ENCODE results near the gene NFATC1.
A peak's percentile ranks its signal among the peaks of the same experiment; 100 is the strongest.

NFATC1 gene

GRCh38 chr18:79493801-79494211 is 98.1 kb downstream of the NFATC1 start:
- DNase-seq, result no peak

DNA sequence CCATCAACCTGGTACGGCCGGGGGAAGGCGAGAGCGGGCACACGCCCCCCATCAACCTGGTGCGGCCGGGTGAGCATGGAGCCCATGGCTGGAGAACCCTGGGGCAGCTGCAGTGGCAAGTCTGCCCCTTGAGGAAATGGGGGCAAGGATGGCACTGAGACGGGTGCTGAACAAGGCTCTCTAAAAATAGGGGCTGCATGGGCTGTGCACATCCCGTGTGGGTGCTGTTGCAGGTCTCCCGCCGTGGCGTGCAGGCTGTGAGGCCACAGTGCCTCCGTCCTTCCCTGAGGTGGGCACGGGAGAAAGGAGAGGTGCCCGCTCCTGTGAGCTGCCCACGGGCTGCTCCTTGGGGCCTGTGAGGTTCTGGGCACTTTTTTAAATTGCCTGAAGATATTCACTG is 99.2 kb downstream of the NFATC1 start:
- DNase-seq, result no peak

GRCh38 chr18:79495591-79496071 is 99.9 kb downstream of the NFATC1 start:
- no peak for DNase-seq

- no peak for DNase-seq
Measured at GRCh38 chr18:79496237-79496977, 100.7 kb downstream of the NFATC1 start.

DNA sequence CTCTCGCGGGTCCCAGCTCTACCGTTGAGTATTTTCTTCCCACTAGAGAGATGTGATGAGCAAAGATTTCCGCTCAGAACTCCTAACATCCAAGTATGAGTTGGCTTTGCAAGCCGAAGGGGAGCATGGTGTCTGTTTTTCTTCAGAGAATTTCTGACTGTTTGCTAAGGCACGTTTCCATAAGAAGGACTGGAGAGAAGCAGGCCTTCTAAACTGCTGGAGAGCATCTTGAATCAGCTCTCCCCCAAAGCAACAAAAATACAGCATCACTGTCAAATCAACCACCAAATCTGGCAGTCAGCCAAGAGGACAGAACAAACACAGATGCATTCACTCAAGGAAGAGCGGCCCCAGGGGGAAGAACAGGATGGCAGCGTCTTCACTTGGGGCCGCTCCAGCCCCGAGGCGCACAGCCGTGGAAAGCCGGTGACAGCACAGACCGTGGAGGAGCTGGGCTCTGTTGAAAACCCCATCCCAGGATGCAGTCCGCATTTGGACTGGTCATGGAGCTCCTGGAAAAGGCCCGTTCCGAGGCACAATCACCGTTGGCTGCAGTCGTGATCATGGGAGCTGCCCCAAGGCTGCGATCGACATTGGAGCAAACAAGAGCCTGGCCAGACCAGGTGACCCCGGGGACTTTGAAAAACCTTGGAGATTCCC is 101.4 kb downstream of the NFATC1 start:
- DNase-seq, result no peak

DNA sequence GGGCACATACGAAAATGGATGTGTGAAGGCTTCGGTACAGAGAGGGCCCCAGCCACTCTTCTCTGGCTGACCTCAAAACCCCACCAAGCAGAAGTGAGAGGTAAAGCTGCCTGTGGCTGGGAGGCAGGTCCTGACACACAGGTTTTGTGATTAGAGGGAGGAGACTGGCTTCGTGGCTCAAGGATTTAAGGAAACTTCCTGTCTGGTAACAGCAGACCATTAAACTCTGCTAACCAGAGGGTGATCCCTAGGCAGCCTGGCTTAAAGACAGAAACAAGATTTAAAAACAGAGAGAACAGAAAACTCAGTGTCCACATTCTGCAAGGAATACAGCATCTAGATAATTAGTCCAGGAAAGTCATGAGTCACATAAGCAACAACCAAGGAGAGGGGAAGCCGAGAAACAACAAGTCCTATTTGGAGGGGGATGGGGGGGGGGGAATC is 101.9 kb downstream of the NFATC1 start:
- DNase-seq, result no peak

GRCh38 chr18:79498662-79499061 is 102.9 kb downstream of the NFATC1 start:
- peak; percentile 36 for DNase-seq

GRCh38 chr18:79501006-79501405 is 105.3 kb downstream of the NFATC1 start:
- DNase-seq, result peak; percentile 1

DNA sequence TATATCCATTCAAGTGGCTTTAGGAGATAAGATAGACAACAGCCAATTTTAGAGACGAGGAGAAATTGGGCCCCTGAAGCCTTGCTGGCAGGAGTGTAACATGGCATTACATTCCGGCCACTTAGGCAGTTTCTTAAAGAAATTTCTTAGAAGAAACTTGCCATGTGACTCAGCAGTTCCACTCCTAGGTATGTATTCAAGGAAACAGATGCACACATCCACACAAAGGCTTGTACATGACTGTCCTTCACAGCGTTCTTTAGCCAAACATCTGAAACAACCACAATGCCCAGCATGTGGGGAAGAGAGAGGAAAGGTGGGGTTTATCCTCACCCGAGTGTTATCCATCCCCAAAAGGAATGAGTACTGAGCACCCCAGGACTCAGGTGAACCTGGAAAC is 107.1 kb downstream of the NFATC1 start:
- DNase-seq, result peak; percentile 80

GRCh38 chr18:79503406-79503805 is 107.7 kb downstream of the NFATC1 start:
- DNase-seq, result no peak

DNA sequence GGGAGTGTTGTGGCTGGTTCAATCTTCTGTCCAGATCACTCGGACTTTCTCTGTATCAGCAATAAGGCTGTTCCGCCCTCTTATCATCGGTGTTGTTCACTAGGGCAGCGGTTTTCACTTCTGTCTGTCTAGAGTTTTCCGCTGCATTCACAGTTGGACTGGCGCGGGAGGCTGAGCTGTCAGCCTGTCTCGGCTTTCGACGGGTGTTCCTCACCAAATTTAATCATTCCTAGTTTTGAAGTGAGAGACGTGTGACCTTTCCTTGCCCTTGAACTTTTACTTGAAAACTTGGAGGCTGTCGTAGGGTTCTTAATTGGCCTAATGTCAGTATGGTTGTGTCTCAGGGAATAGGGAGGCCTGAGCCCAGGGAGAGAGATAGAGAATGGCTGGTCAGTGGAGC is 108.3 kb downstream of the NFATC1 start:
- peak; percentile 92 for DNase-seq

GRCh38 chr18:79504495-79504894 is 108.8 kb downstream of the NFATC1 start:
- DNase-seq, result peak; percentile 81

DNA sequence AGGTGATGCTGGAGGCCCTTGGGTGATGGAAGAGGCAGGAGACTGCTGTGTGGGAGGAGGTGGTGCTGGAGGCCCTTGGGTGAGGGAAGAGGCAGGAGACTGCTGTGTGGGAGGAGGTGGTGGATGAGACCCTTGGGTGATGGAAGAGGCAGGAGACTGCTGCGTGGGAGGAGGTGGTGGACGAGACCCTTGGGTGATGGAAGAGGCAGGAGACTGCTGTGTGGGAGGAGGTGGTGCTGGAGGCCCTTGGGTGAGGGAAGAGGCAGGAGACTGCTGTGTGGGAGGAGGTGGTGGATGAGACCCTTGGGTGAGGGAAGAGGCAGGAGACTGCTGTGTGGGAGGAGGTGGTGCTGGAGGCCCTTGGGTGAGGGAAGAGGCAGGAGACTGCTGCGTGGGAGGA is 109.7 kb downstream of the NFATC1 start:
- DNase-seq, result peak; percentile 34

- DNase-seq, result peak; percentile 70
Measured at GRCh38 chr18:79506191-79507075, 110.7 kb downstream of the NFATC1 start.

- DNase-seq, result peak; percentile 98
Measured at GRCh38 chr18:79507076-79507545, 111.4 kb downstream of the NFATC1 start.

DNA sequence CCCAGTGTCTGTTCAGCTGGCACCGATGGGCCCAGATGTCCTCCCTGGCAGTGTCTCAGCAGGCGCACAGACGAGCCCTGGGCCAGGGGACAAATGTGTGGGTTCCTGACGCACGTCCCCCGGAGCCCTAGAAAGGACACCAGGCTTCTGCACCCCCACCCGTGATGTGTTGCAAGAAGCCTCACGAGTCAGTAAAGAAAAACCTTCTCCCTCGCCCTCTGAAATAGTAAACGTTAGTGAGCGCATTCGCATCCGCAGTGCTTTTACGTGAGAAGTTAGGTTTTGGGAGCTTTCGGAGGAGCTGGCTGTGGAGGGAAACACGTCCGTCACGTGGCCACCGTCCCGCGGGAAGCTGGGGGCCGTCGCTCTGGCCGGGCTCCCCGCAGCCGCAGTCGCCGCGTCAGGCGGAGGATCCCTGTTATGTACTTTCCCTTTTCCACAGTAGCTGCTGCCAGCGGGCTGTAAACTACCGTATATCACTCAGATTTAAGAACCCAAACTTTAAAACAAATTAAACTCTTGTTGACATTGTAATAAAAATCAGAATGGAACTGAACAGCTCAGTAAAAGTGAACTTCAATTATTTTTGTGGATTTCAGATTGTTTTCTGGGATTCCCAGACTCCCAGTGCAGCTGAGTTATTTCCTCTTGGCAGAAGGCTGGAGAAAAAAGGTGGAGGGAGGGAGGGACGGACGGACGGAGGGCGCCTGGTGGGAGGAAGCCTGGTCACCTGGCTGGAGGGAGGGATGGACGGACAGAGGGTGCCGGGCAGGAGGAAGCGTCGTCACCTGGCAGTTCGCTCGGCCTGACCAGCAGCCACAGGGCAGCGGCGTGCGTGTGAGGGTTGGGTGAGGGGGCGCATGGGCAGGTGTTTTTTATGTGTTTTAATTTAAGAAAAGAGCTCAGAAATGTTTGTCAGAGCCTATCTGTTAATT is 112.1 kb downstream of the NFATC1 start:
- DNase-seq, result no peak

GRCh38 chr18:79508565-79509535 is 113.1 kb downstream of the NFATC1 start:
- no peak for DNase-seq

DNA sequence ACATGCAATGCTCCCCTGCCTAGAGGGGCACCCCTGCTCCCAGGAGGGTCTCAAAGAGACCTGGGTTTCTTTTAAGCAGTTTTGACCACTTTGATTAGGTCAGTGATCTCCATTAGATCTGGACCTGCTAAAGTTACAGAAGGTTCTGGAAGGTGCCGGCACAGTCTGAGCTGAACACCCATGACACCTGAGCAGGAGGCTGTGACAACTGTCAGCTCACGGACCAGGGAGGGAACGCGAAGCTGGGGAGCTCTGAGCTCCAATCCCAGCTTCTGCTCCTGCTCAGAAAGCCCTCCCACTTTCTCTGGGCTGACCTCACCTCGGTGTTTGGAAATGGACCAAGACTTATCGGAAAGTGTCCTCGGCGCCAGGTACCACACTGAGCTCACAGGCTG is 113.8 kb downstream of the NFATC1 start:
- no peak for DNase-seq

DNA sequence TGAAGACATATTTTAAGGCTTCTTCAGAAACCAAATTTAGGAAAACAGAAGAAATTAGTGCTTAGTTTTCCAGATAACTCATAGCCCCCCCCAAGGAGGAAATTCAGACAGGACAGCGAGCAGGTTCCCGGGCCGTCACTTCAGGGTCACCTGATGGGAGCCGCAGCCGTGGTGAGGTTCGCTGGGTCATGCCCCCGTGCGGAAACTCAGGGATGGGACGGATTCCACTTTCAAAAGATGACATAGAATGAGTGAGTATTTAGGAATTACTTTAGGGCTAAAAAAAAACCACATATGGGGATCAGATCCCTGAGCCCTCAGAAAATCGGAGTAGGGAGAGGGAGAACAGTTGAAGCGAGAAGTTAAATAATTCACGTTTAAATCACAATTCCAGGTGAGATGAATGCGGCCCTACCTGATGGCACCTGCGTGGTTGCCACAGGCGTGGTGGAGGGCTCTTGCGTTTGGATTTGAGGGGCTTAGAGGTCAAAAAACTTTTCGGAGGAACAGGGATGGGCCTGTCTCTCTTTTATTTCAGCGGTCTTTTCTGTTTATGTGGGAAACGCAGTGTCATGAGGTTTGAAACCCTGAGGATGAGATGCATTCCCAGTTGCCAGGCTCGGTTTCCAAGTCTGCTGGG is 114.4 kb downstream of the NFATC1 start:
- no peak for DNase-seq

DNA sequence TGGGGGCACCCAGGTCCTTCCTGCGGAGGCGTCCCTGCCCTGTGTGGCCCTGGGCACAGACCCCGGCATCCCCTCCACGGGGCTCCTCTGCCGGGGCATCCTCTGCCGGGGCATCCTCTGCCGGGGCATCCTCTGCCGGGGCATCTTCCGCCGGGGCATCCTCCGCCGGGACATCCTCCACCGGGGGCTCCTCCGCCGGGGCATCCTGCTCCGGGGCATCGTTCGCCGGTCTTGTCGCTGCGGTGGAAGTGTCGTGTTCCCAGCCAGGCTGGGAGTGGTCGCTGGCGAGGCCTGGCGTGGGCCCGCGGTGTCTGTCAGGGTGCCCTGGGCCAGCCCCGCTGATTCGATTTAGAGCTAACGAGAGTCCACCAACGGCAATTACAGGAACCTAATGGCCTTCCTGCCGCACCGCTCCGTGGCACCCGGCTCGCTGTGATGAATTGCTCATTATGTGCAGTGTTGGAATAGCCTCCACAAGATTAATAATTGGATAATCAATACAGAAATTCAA is 115.1 kb downstream of the NFATC1 start:
- no peak for DNase-seq
